Fibroblast of lung (primary cell): ENCODE measurements around the gene DGLUCY.

ENCODE experiments used
- CTCF ChIP-seq, 2 donors: IDR thresholded peaks in 1 of 2; conservative IDR thresholded peaks in 1 of 2; 1 replicate in 1 of 2; 2 replicates in 1 of 2; pipeline ENCODE4 v1.5.1; 2011 to 2012; ENCODE audit warnings: low read length in 2 of 2, control low read depth in 1 of 2, inconsistent platforms in 1 of 2, low read depth in 1 of 2, mild to moderate bottlenecking in 1 of 2
- EZH2 ChIP-seq: IDR thresholded peaks from 2 replicates; pipeline ENCODE4 v1.5.1; 2012; ENCODE audit warnings: low read length, control low read depth, mild to moderate bottlenecking; ENCODE audit errors: missing control alignments

- TF ChIP-seq EZH2 (no peak), CTCF (conservative IDR thresholded peaks at IDR 0.05 in 1 of 2, IDR thresholded peaks at IDR 0.05 in 1 of 2; ENCODE audit: low read depth in 1 of 2, low read length in 2 of 2) (no peak)
These were observed 104.1 kb downstream of the DGLUCY start for GRCh38 chr14:91218014-91218413.
